NCI-H146 treated with DMSO at 0.1 percent for 48 hours (cell line): ENCODE results near the gene NTHL1.

Experiments
- DNase-seq: peaks from one replicate; lab custom pipeline; 2025; ENCODE audit not compliant: unreplicated experiment; lab: John Stamatoyannopoulos, UW

NTHL1 gene

GRCh38 chr16:2084895-2085625, 37.4 kb upstream of the NTHL1 start:
- DNase-seq: no peak

GRCh38 chr16:2083876-2084780, 36.5 kb upstream of the NTHL1 start:
- no peak for DNase-seq

DNA sequence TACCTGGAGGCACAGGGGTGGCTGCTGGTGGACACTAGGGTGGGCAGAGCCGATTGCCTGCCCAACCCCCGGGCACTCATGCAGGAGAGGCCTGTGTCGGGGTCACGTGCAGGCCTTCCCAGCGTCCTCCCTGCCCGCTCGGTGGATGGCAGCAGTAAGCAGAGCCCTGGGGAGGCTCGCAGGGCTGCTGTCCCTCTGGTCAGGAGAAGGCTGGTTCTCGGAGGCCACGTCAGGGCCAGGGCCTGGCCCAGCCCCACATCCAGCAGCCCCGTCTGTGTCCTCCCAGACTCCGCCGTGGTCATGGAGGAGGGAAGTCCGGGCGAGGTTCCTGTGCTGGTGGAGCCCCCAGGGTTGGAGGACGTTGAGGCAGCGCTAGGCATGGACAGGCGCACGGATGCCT, 35.8 kb upstream of the NTHL1 start:
- DNase-seq: no peak

DNA sequence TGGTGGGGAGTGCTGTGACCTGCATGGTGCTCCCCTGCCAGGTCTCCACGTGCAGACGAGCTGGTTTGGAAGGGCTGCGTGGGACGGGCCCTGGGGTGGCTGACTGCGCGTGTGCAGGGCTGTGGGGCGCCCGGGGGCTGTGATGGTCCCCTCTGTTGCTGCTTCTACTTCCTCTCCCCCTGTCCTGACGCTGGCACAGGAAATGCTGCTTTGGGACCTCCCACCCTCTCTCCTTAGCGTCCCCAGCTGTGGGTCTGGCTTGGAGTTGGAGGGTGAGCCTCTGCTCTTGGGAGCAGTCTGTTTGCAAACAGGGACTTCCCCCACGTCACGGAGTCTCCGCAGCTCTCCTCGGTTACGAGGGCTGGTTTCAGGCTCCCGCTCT, 35.3 kb upstream of the NTHL1 start:
- no peak for DNase-seq

GRCh38 chr16:2082171-2082982, 34.7 kb upstream of the NTHL1 start:
- DNase-seq: no peak

- DNase-seq: no peak
Measured at GRCh38 chr16:2081201-2082084, 33.8 kb upstream of the NTHL1 start.

DNA sequence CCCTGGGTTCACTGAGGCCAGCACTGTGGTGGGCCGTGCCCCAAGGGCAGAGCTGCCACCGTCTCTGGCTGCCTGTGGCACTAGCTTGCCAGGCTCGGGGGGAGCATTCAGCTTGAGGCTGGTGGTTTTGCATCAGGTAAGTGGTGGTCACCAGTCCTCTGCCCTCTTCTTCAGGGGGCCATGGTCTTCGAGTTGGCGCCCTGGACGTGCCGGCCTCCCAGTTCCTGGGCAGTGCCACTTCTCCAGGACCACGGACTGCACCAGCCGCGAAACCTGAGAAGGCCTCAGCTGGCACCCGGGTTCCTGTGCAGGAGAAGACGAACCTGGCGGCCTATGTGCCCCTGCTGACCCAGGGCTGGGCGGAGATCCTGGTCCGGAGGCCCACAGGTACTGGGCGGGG, 32.4 kb upstream of the NTHL1 start:
- no peak for DNase-seq

GRCh38 chr16:2079311-2079800, 31.7 kb upstream of the NTHL1 start:
- DNase-seq: no peak

- DNase-seq: no peak
Measured at GRCh38 chr16:2078691-2079090, 31.1 kb upstream of the NTHL1 start.

- no peak for DNase-seq
Measured at GRCh38 chr16:2078096-2078495, 30.5 kb upstream of the NTHL1 start.

- DNase-seq: no peak
Measured at GRCh38 chr16:2077696-2078095, 30.1 kb upstream of the NTHL1 start.

GRCh38 chr16:2077016-2077415, 29.4 kb upstream of the NTHL1 start:
- DNase-seq: no peak

DNA sequence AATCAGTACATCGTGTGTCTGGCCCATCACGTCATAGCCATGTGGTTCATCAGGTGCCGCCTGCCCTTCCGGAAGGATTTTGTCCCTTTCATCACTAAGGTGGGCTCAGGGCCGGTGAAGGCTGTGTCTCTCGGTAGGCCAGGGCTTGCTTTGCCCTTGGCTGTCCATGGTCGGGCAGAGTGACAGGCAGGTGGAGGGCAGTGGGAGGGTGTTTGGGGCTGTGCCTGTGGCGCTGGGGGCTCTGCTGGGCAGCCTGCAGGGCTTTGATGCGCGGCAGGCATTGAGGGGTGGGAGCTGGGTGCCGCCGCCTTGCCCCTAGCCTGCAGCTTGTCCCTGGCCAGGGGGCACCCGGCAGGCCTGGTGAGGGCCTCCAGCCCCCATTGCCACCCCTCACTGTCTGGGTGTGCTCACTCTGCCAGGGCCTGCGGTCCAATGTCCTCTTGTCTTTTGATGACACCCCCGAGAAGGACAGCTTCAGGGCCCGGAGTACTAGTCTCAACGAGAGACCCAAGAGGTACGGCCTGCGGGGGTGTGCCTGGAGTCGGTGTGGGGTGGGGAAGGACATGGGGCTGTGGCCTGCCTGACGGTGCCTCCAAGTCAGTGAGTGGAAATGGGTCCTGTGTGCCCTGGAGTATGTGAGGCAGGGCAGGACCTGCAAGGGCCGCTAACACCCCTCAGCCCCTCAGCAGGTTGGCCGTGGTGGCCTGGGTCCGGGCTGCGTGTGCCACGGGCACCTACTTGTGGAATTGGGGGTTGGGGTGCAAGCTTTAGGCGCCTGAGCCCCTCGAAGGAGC, 28.6 kb upstream of the NTHL1 start:
- no peak for DNase-seq

- DNase-seq: no peak
Measured at GRCh38 chr16:2075631-2076030, 28.0 kb upstream of the NTHL1 start.

DNA sequence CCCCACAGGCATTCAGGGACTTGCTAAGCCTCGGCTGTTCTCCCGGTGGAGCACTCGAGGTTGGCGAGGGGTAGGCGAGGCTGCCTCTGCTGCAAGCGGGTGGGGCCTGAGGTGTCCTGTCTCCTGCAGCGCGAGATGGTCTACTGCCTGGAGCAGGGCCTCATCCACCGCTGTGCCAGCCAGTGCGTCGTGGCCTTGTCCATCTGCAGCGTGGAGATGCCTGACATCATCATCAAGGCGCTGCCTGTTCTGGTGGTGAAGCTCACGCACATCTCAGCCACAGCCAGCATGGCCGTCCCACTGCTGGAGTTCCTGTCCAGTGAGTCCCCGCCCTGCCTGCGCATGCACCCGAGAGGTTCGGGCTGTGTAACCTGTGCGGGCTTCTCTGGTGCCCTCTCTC, 26.4 kb upstream of the NTHL1 start:
- DNase-seq: no peak

DNA sequence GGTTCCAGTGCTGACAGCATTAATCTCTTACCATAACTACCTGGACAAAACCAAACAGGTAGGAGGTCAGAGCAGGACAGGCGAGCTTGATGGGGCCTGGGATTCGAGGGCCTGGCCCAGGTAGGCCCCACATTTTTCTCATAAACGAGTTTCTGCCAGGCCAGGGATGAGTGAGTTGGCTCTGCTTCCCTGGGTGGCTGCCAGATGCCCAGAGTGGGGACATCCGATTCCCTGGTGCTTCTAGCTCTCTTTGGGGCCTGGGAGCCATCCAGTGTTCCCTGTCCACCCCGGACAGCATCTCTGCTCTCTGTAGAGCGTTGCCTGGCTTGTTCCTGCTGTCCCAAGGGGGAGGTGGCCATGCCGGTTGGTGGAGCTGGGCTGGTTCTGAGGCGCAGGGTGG, 25.3 kb upstream of the NTHL1 start:
- no peak for DNase-seq

GRCh38 chr16:2071454-2072202, 24.0 kb upstream of the NTHL1 start:
- no peak for DNase-seq

- no peak for DNase-seq
Measured at GRCh38 chr16:2070576-2071453, 23.2 kb upstream of the NTHL1 start.
